22Rv1 (cell line): ENCODE measurements around the gene SLC5A5.

Experiments
- ZFX ChIP-seq: fragments of 450-650 bp; IDR thresholded peaks from 2 replicates; pipeline ENCODE4 v1.6.1; 2017; ENCODE audit warnings: antibody characterized with exemption, borderline replicate concordance
- TF ChIP-seq, protein P1 (sequence below): fragments of 450-650 bp; IDR thresholded peaks from 2 replicates; pipeline ENCODE4 v1.5.1; 2017; ENCODE audit warnings: mild to moderate bottlenecking

DNA sequence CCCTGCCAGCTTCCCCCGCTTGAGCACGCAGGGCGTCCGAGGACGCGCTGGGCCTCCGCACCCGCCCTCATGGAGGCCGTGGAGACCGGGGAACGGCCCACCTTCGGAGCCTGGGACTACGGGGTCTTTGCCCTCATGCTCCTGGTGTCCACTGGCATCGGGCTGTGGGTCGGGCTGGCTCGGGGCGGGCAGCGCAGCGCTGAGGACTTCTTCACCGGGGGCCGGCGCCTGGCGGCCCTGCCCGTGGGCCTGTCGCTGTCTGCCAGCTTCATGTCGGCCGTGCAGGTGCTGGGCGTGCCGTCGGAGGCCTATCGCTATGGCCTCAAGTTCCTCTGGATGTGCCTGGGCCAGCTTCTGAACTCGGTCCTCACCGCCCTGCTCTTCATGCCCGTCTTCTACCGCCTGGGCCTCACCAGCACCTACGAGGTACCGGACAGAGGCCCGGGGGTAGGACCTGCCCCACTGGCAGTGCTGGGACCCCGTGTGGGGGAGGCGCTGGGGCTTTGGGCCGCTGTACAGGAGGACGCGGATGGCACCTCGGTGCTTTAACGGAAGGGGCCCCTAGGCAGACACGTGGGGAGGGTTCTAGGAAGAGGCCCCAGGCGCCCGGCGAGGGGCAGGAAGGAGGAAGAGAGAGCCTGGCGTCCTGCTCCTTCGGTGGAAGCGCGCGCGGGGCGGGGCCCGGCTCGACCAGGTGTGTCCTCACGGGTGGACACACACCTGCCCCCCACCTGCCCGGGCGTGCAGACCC is 681 bp downstream of the SLC5A5 start:
- TF ChIP-seq, protein P1, sequence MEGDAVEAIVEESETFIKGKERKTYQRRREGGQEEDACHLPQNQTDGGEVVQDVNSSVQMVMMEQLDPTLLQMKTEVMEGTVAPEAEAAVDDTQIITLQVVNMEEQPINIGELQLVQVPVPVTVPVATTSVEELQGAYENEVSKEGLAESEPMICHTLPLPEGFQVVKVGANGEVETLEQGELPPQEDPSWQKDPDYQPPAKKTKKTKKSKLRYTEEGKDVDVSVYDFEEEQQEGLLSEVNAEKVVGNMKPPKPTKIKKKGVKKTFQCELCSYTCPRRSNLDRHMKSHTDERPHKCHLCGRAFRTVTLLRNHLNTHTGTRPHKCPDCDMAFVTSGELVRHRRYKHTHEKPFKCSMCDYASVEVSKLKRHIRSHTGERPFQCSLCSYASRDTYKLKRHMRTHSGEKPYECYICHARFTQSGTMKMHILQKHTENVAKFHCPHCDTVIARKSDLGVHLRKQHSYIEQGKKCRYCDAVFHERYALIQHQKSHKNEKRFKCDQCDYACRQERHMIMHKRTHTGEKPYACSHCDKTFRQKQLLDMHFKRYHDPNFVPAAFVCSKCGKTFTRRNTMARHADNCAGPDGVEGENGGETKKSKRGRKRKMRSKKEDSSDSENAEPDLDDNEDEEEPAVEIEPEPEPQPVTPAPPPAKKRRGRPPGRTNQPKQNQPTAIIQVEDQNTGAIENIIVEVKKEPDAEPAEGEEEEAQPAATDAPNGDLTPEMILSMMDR = no peak
- no peak for TF ChIP-seq ZFX
